AG10803 (cell line): ENCODE results near the gene HOXC12.

Experiments used
- DNase-seq: peaks from one replicate; pipeline ENCODE4 v3.0.0; 2010; ENCODE audit warnings: low read depth
- H3K4me3 ChIP-seq: 2 replicates; pipeline ENCODE4 v1.5.1; 2011; ENCODE audit warnings: mild to moderate bottlenecking, low read length, control low read depth
- CTCF ChIP-seq: conservative IDR thresholded peaks from 2 replicates; pipeline ENCODE4 v1.5.1; 2011; ENCODE audit warnings: mild to moderate bottlenecking, low read length, control low read depth, inconsistent platforms

The HOXC12 gene

GRCh38 chr12:53984901-53985691, 30.4 kb downstream of the HOXC12 start, which contains the start of gene HOXC10:
Gene HOXC10 (plus strand): TSS chr12:53985146. CDS start chr12:53985260, 114 bp downstream.
- peak; percentile 98 for DNase-seq
- peak within 1 kb of the TSS; percentile 98 for H3K4me3 ChIP-seq
- TF ChIP-seq CTCF, result peak; percentile 71

GRCh38 chr12:53985692-53985993, 30.9 kb downstream of the HOXC12 start:
- no peak for TF ChIP-seq CTCF
- H3K4me3 ChIP-seq, result peak overlapping the region; percentile 98
- no peak for DNase-seq

- TF ChIP-seq CTCF, result 0 out of 2 replicates have a peak, but pooled peaks have one; percentile 7
- DNase-seq, result peak; percentile 81
- H3K4me3 ChIP-seq, result peak overlapping the region; percentile 98
Observed at GRCh38 chr12:53985994-53986685, 31.4 kb downstream of the HOXC12 start.

- DNase-seq, result no peak
- peak overlapping the region; percentile 98 for H3K4me3 ChIP-seq
- no peak for TF ChIP-seq CTCF
Observed at GRCh38 chr12:53986686-53987483, 32.2 kb downstream of the HOXC12 start.

GRCh38 chr12:53987787-53988230, 33.1 kb downstream of the HOXC12 start:
- peak overlapping the region; percentile 98 for H3K4me3 ChIP-seq
- no peak for TF ChIP-seq CTCF
- DNase-seq, result no peak

- no peak for TF ChIP-seq CTCF
- DNase-seq, result no peak
- peak overlapping the region; percentile 98 for H3K4me3 ChIP-seq
Observed at GRCh38 chr12:53988541-53989226, 34.0 kb downstream of the HOXC12 start.
